GM12878 (cell line): ENCODE data around the gene DPP4. TPM values are rescaled to one million over a fixed set of nuclear protein-coding genes. Genes with fewer than 3 reads are reported as not detected.

Source experiments
- E2F4 ChIP-seq: IDR thresholded peaks from 2 replicates; pipeline ENCODE4 v1.6.1; 2012; ENCODE audit warnings: low read depth, low read length, improper control_type of control experiment
- ELK1 ChIP-seq: IDR thresholded peaks from 2 replicates; pipeline ENCODE4 v1.6.1; 2012; ENCODE audit warnings: low read depth, low read length, improper control_type of control experiment
- ESRRA ChIP-seq: IDR thresholded peaks from 2 replicates; pipeline ENCODE4 v1.6.1; 2012; ENCODE audit warnings: mild to moderate bottlenecking, low read length, improper control_type of control experiment
- HSF1 ChIP-seq: fragments of 150-350 bp; IDR thresholded peaks from 2 replicates; pipeline ENCODE4 v1.6.1; 2014; ENCODE audit warnings: mild to moderate bottlenecking, low read depth, low read length
- JUNB ChIP-seq: IDR thresholded peaks from 2 replicates; pipeline ENCODE4 v1.6.1; 2016; ENCODE audit warnings: antibody characterized with exemption, mild to moderate bottlenecking
- JUND ChIP-seq: IDR thresholded peaks from 2 replicates; pipeline ENCODE4 v1.6.1; 2012; ENCODE audit warnings: low read depth, mild to moderate bottlenecking, low read length, improper control_type of control experiment, moderate library complexity
- MAX ChIP-seq: IDR thresholded peaks from 2 replicates; pipeline ENCODE4 v1.6.1; 2012; ENCODE audit warnings: low read depth, low read length, improper control_type of control experiment
- NBN ChIP-seq: fragments of 450-650 bp; IDR thresholded peaks from 2 replicates; pipeline ENCODE4 v1.6.1; 2016
- NKRF ChIP-seq: fragments of 450-650 bp; conservative IDR thresholded peaks from 2 replicates; pipeline ENCODE4 v1.6.1; 2017; ENCODE audit warnings: mild to moderate bottlenecking, moderate library complexity
- NRF1 ChIP-seq: conservative IDR thresholded peaks from 2 replicates; pipeline ENCODE4 v1.6.1; 2011; ENCODE audit warnings: mild to moderate bottlenecking, low read depth, low read length, improper control_type of control experiment
- PML ChIP-seq: IDR thresholded peaks from 2 replicates; pipeline ENCODE4 v1.6.1; 2012; ENCODE audit warnings: low read length, inconsistent platforms
- RAD51 ChIP-seq: fragments of 450-650 bp; IDR thresholded peaks from 2 replicates; pipeline ENCODE4 v1.6.1; 2016; ENCODE audit warnings: moderate library complexity, mild to moderate bottlenecking, inconsistent platforms
- RELB ChIP-seq: fragments of 450-650 bp; IDR thresholded peaks from 2 replicates; pipeline ENCODE4 v1.6.1; 2017; ENCODE audit warnings: low read depth, mild to moderate bottlenecking, moderate library complexity
- SMARCA5 ChIP-seq: fragments of 450-650 bp; IDR thresholded peaks from 2 replicates; pipeline ENCODE4 v1.6.1; 2017; ENCODE audit warnings: mild to moderate bottlenecking
- TARDBP ChIP-seq: IDR thresholded peaks from 2 replicates; pipeline ENCODE4 v1.6.1; 2016; ENCODE audit warnings: borderline replicate concordance
- ZNF687 ChIP-seq: fragments of 450-650 bp; IDR thresholded peaks from 2 replicates; pipeline ENCODE4 v1.6.1; 2017; ENCODE audit warnings: mild to moderate bottlenecking, moderate library complexity
- ZZZ3 ChIP-seq: IDR thresholded peaks from 2 replicates; pipeline ENCODE4 v1.6.1; 2011; ENCODE audit warnings: low read depth; ENCODE audit not compliant: control insufficient read depth, insufficient read length
- polyA plus RNA-seq, 11 experiments: library from polyadenylated mRNA; depleted of rRNA in 4 of 11; unstranded in 6 of 11; stranded (reverse) in 5 of 11; fragments of >200 nt; fragmentation: Nextera tagmentation in 4 of 11; fragmentation: Illumina TruSeq in 1 of 11; extraction: Ambion mirVana in 4 of 11; extraction: Trizol in 1 of 11; gene quantifications; 1 replicate in 1 of 11; 2 replicates in 10 of 11; pipeline versions ENCODE4 v1.2.1 to v1.2.3, GENCODE V29; 2011 to 2016; ENCODE audit warnings: inconsistent platforms in 2 of 11, missing spikeins in 2 of 11, low read depth in 1 of 11
- total RNA-seq, 4 experiments: library from RNA; depleted of rRNA in 3 of 4; stranded (reverse); fragments of >200 nt in 3 of 4; fragmentation: Illumina TruSeq in 1 of 4; extraction: Trizol in 1 of 4; gene quantifications; 2 replicates each; pipeline versions ENCODE4 v1.2.1 to v1.2.3, GENCODE V29; 2013 to 2021

DPP4 gene
- total and polyA plus RNA-seq, 10 of the 15 experiments (the other 5 are each of a cell fraction or from before 2014, with no cell fraction given): 4.1 to 11.4 (median 9.3) TPM

GRCh38 chr2:162062559-162062958, 11.5 kb downstream of the DPP4 start (continued):
- TF ChIP-seq E2F4 (no peak), ESRRA (no peak), ZZZ3 (no peak), JUND (0 out of 2 replicates have a peak, but pooled peaks have one; percentile 34), TARDBP (no peak), HSF1 (no peak), NRF1 (no peak), RELB (peak; percentile 73), NBN (peak; percentile 49; the same call in 1 of the 2 replicates), ELK1 (no peak), ZNF687 (peak; percentile 24; the same call in 1 of the 2 replicates), RAD51 (0 out of 2 replicates have a peak, but pooled peaks have one; percentile 24), NKRF (no peak), JUNB (peak; percentile 75), PML (no peak), MAX (no peak), SMARCA5 (0 out of 2 replicates have a peak, but pooled peaks have one; percentile 36)
